Measurements from ENCODE around the gene EPB41. TPM values are rescaled to one million over a fixed set of nuclear protein-coding genes. Genes with fewer than 3 reads are reported as not detected.
A peak's percentile ranks its signal among the peaks of the same experiment; 100 is the strongest.
"Not testable (repeated sequence)": the region's sequence is repeated elsewhere in the genome, so short reads cannot be mapped to it uniquely, and the experiment has no call there.

Gene EPB41
- total RNA-seq, 1 donor from 2014 or later: 33.0 TPM

DNA sequence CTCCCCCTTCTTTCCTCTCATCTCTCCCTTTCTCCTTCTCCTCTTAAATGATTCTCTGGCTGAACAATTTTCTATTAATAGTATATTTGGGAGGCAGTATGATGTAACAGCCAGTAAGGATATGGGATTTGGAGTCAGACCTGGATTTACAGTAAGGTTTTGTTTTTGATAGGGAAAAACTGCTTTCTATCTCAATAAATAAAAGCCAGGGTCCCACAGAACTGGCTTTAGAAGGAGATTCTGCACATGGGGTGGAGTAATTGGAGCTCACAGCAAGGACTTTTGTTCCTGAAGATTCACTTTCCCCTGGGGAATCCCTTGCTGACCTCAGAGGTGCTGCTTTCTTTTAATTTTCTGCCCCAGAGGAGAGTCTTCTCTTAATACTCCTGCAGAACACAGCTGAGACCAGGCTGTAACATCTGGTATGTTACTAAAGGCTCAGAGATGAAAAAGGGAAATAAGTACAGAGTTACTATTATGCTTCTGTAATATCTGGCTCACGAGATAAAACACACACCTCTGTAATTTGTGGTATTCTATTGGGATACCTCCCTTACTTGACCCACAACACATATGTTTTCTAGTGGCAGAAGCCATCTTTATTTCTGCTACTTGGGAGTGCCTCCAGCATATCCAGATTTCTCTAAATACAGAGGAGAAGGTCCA is 13.4 kb downstream of the EPB41 start:
- ATAC-seq: no peak

DNA sequence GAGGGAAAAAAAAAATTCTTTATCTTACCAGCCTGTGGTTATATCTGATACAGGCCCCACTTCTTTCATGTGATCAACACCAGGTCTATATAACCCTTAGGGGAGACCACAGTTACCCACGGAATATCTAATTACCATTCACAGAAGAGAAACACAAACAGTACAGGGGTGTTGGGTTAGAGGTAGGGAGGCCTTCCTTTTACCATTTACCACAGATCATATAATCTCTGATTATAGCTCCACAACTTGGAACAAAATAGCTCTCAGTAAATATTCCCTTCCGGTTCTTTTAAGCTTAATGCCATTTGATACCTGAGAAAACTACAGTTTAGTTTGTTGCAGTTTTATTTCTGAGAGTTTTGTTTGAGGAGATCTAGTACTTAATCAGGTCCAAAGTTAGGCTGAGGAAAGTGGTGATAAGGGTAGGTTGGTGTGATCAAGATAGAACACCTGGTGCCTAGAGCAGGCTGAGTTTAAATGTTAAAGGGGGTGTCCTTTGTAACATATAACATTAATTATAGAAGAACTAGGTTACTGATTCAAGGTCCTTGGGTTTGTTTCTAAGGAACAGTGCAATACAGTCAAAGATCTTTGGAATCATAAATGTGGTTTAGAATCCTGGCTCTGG is 14.1 kb downstream of the EPB41 start:
- no peak for ATAC-seq

DNA sequence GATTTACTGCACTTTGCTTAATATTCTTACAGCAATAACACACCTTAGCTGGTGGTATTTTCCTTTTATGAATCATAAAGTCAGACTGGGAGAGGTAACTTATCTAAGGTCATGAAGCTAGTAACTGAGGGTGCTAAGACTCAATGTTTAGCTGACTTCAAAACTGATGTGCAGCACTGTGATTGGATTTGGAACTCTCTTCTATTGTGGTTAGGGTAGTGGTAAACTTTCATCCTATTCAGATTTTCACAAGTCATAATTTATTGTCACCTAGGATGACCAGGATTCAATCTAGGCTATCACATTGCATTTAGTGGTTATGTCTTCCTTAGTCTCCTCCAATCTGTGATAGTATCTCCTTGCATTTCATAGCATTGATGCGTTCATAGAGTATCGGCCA is 18.9 kb downstream of the EPB41 start:
- no peak for ATAC-seq

GRCh38 chr1:28933918-28934317 is 19.5 kb downstream of the EPB41 start:
- ATAC-seq: no peak

DNA sequence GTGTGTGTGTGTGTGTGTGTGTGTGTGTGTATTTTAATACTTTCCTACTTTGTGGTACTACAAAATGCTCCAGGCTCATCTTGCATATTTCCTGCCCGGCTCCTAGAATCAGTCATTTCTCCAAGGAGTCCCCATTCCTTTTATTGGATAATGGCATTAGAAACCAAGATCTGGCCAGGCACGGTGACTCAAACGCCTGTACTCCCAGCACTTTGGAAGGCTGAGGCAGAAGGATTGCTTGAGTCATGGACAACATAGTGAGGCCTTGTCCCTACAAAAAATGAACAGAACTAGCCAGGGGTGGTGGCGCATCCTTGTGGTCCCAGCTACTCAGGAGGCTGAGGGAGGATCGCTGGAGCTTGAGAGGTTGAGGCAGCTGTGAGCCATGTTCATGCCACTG is 20.3 kb downstream of the EPB41 start:
- ATAC-seq: no peak

GRCh38 chr1:28935293-28935692 is 20.9 kb downstream of the EPB41 start:
- ATAC-seq: no peak

DNA sequence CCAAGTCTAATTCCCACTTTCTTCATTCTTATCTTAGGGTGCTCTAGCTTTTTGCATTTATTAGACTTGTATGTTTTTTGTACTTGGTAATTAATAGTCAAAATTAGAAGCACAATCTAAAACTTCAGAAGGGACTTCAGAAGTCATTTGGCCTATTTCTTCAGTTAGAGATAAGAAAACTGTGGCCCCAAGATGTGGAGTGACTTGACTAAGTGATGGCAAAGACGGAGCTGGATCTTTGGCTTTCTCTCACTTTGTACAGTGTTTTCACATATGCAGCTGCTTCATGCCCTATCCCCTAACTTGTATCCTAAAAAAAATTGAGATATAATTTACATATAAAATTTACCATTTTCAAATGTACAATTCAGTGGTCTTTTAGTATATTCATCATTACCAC is 21.7 kb downstream of the EPB41 start:
- no peak for ATAC-seq

GRCh38 chr1:28936528-28936927 is 22.2 kb downstream of the EPB41 start:
- ATAC-seq: no peak

GRCh38 chr1:28943581-28943980 is 29.2 kb downstream of the EPB41 start:
- not testable (repeated sequence) for ATAC-seq

- ATAC-seq: no peak
Observed at GRCh38 chr1:28950006-28950405, 35.6 kb downstream of the EPB41 start.

DNA sequence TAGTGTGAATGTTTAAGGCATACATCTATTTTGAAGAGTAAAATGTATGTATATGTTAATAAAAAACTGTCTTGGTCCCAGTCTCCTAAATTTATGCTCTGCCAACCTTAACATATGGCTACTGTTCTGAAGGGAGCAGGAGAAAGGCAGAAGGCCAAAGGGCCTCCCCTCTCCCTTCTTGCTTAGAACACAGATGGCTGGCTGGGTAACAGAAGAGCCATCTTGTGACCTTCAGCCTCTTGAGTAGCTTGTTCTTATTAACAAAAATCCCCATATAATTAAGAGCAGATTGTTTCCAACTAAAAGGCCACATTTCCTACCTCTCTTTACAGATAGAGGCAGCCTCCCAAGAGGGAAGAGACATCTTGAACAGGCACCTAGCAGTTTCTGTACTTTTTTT is 36.1 kb downstream of the EPB41 start:
- no peak for ATAC-seq

GRCh38 chr1:28954126-28954726 is 39.9 kb downstream of the EPB41 start:
- no peak for ATAC-seq

GRCh38 chr1:28956038-28956464 is 41.7 kb downstream of the EPB41 start:
- ATAC-seq: peak; percentile 44

DNA sequence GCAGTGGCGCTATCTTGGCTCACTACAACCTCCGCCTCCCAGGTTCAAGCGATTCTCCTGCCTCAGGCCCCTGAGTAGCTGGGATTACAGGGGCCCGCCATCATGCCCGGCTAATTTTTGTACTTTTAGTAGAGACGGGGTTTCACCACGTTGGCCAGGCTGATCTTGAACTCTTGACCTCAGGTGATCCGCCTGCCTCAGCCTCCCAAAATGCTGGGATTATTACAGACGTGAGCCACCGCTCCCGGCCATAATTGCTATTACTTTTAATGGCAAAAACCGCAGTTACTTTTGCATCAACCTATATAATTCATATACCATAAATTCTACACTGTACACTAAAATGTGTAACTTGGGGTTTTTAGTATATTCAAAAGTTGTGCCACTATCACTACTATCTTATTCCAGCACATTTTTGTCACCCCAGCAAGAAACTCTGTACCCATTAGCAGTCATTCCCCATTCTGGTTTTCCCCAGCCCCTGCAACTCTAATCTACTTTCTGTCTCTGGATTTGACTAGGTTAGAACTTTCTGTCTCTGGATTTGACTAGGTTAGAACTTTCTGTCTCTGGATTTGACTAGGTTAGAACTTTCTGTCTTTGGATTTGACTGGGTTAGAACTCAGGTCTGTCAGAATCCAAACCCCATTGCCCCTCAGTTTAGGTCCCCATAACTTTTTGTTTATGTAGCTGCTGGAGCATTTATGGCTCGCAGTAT is 47.9 kb downstream of the EPB41 start:
- ATAC-seq: not testable (repeated sequence)

DNA sequence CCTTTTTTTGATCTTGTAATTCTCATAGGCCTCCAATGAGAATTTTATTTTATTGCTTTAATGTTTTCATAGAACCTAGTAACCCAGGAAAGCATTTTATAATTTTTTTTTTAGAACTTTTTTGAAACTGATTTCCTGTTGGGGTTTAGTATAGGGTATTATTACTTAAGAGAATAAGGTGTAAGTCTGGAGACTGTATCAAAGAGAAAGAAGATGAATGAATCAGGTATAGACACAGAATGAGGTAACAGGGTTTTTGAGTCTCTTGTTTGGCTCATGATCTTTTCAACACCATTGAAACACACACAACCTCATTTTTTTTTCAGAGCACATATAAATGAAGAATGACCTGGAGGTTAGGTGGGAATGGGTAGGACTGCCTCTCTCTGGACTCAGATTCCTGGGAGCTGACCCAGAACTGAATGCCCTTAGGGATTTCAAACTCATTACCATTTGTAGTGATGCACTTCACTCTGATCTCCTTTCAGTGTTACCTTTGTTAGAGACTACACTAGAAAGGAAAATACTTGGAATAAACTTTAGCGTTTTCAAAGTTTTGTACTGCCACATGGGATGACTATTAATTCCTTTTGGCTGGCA is 51.0 kb downstream of the EPB41 start:
- ATAC-seq: no peak

- no peak for ATAC-seq
Observed at GRCh38 chr1:28966617-28967016, 52.2 kb downstream of the EPB41 start.

- peak; percentile 93 for ATAC-seq
Observed at GRCh38 chr1:28971980-28972771, 57.8 kb downstream of the EPB41 start.

GRCh38 chr1:28973596-28974421 is 59.4 kb downstream of the EPB41 start:
- no peak for ATAC-seq

DNA sequence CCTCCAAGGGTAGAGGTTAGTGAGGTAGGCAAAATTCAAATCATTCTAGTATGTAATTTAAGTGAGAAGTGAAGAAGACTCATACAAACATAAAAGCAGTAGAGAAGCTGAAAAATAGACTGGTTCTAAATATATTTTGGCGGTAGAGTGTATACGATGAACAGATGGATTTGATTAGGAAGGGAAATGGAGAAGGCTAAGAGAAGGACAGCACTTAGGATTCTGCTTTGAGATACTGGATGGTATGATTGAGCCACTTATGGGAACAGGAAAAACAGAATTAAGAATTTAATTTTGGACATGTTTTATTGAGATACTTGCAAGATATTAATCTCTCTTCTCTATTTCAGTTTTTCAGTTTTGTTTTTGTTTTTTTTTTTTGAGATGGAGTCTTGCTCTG is 60.1 kb downstream of the EPB41 start:
- ATAC-seq: no peak

DNA sequence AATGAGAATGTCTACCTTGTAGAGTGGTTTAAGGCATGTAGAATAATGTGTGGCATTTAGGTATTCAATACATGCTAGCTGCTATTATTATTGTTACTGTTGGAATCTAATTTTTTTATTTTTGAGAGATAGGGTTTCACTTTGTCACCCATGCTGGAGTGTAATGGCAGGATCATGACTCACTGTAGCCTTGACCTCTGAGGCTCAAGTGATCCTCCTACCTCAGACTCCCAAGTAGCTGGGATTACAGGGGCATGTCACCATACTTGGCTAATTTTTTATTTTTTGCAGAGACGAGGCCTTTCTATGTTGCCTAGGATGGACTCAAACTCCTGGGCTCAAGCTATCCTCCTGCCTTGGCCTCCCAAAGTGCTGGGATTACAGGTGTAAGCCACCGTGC is 61.9 kb downstream of the EPB41 start:
- ATAC-seq: no peak

- no peak for ATAC-seq
Observed at GRCh38 chr1:28981210-28981609, 66.8 kb downstream of the EPB41 start.
